Glomerular endothelial cell (primary cell): ENCODE data around the gene NLGN1. TPM values are rescaled to one million over a fixed set of nuclear protein-coding genes. Genes with fewer than 3 reads are reported as not detected.

Experiments used
- DNase-seq: peaks from one replicate; pipeline ENCODE4 v3.0.0-alpha.2; 2011; ENCODE audit warnings: low read depth, low spot score; ENCODE audit errors: extremely low read depth
- total RNA-seq: library from RNA; depleted of rRNA; stranded (reverse); fragments of >200 nt; gene quantifications from 2 replicates; pipeline ENCODE4 v1.2.3, GENCODE V29; 2015

The NLGN1 gene
- total RNA-seq, 1 donor from 2014 or later, result 3.0 TPM

DNA sequence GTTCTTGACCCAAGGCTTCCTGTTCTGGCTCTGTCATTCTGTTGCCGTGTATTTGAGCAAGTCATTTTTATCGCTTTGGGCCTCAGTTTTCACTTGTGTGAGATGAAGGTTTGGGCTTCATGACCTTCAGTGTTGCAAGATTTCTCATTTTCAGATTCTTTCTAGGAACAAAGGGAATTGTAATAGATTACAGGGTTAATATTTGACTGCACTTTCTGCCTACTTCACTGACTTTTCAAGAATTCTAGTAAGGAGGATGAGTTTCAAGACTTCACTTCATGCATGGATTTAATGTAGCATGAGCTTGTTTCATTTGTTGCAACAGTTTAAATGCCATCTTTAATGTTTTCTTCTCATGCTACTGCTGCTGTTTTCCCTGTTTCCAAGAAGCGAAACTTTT is 226.5 kb downstream of the NLGN1 start:
- no peak for DNase-seq

DNA sequence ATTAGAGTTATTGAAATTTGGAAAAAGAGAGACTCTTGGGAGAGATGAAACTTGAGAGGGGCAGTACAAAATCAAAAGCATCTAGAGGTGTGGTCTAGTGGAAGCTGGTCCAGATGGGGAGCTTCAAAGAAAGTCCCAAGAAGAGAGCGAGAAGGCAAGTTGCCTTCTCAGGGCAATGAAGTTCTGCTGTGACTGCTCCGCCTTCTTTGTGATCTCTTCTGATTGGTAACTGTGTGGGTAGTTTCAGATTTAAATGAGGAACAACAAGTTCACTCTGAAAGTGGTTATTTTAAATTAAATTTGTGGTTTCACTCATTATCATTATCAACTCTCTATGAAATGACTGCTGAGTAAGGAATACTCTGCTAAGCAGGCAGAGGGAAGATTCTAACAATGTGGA is 233.3 kb downstream of the NLGN1 start:
- no peak for DNase-seq

DNA sequence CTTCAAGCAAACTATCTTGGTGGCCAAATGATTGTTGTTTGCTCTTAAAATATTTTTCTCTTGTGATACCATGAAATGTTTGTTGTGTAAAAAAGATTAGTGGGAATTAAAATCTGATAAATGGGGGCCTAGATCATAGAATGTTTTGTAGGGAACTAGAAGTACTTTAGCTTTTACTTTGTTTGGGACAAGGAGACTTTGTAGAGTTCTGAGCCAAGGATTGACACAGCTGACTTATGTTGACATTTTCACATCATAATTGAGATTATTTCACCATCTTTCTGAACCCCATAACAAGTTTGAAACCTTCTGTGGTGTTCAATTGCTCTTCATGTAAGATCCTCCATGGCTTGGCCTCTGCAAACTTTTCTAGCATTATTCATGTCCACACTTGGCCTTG is 235.4 kb downstream of the NLGN1 start:
- no peak for DNase-seq

GRCh38 chr3:173635826-173636225 is 238.3 kb downstream of the NLGN1 start:
- DNase-seq, result no peak

DNA sequence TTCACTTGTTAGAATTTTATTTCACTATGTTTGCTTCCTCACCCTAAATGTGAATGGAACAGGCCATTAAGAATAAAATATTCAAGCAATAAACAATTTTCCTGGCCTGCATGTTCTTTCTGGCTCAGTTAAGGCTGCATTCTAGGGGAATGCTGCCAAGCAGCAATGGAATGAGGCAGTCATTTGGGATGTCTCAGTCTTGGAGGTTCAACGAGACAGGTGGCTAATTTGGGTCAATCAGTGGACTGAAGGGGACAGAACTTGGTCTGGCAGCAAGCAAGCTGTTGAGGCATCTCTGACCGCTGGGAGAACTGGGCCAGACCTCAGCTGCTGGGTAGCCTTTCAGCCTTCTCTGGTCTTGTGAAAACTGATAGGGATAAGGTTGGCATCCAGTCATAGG is 241.6 kb downstream of the NLGN1 start:
- no peak for DNase-seq

DNA sequence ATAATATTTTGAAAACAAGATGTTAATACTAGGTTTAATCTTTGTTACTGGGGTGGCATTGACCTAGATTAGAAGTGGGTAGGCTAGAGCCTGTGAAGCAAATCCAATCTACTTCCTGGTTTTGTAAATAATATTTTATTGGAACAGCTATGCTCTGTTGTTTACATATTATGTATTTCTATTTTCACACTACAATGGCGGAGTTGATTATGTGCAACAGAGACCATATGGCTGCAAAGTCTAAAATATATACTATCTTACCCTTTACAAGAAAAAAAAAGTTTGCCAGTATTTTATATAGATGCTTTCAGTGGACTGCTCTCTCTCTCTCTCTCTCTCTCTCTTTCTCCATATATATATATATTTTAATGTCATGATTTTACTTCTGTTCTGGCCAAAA is 244.2 kb downstream of the NLGN1 start:
- no peak for DNase-seq

GRCh38 chr3:173644086-173645082 is 246.8 kb downstream of the NLGN1 start:
- no peak for DNase-seq

DNA sequence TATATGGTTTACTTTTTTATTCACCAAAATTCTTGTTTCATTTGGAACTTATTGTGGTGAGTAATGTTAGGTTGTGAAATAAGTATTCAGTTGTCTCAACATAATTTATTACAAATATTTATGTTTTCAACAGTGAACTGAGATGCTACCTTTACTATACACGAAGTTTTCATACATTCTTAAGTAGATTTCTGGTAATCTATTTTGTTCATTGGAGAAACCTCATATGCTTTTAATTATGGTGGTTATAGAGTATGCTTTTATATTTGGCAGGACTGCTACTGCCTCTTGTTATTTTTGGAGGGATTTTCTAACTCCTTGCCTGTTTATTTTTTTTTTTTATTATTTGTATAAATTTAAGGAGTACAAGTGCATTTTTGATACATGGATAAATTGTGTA is 253.1 kb downstream of the NLGN1 start:
- no peak for DNase-seq

- DNase-seq, result no peak
Observed at GRCh38 chr3:173652093-173652492, 254.5 kb downstream of the NLGN1 start.

DNA sequence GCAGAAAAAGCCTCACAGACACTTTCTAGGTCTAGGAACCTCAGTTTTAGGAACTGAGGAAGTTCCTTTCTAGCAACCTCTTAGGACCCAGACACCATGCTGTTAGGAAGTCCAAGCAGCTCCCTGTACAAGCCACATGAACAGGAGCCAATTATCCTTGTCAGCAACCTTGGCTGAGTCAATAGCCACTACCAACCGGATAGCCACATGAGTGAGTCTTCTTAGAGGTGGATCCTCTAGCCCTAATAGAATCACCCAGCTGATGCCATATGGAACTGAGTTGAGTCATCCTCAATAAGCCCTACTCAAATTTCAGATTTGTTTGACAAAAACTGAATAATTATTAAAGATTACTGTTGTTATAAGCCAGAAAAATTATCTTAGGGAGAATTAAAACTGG is 256.2 kb downstream of the NLGN1 start:
- no peak for DNase-seq

GRCh38 chr3:173659972-173660371 is 262.4 kb downstream of the NLGN1 start:
- DNase-seq, result no peak

DNA sequence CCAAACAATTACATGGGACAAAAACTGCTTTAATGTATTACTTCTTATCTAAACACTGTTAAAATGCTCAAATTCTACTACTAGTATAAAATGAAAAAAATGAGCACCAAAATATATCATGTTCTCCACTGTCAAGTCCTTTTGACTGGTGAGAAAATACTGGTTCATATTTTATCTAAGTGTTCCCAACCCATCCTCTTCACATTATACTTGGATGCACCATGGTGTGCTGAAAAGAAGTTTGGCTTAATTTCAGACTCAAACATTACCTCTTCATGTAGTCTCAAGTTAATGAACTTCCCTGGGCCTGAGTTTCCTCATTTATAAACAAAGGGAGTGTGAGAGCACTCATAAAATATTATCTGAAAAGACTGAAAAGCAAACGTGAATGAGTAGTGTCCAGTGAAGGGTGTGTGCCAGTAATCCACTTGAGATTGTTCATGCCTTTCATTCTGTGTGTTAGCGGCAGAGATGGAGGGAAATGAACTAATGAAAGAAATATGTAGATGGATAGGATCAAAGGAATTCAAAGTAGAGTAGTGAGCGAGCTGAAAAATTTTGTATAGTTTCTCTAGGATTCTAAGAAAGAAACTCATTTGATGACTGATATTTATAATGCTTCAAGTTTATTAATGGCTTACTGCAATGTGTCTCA is 263.2 kb downstream of the NLGN1 start:
- no peak for DNase-seq

DNA sequence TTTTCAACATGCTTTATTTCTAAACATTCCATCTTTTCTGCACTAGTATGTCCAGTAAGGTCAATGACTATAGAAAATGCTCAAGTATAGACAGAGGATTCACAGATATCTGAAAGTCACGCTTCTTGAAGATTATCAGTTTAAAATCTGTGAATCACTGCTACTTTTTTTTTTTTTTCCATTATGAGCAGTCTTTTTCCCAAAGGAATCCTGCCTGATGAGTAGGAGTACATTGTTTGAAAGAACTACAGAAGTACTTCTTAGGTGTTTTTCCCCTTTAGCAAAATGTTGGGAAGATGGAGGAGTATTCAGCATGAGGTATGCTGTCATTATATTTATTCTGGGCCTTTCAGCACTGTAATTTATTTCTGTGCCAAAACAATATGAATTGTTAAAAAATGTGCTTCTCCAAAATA is 266.2 kb downstream of the NLGN1 start:
- DNase-seq, result no peak

GRCh38 chr3:173676094-173676493 is 278.6 kb downstream of the NLGN1 start:
- DNase-seq, result no peak

GRCh38 chr3:173681188-173681678 is 283.7 kb downstream of the NLGN1 start:
- DNase-seq, result no peak

DNA sequence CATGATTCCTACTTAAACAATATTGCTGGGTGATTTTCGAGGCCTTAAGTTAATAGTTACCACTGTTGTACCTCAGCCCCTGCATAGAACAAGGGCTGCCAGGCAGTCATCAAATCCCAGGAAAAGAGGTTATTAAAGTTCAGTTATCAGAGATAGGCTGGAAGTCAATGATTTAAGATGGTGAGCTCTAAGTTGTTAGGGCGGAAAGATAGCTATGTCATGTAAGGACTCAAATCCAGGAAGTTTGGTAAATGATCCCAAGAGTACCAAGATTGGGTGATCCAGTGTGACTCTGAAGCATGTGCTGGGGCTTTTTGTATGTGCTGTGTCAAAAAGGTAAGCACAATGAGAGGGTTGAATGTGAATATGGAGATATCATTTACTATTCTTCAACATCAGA is 287.9 kb downstream of the NLGN1 start:
- DNase-seq, result no peak

GRCh38 chr3:173688216-173688842 is 290.8 kb downstream of the NLGN1 start:
- DNase-seq, result no peak

DNA sequence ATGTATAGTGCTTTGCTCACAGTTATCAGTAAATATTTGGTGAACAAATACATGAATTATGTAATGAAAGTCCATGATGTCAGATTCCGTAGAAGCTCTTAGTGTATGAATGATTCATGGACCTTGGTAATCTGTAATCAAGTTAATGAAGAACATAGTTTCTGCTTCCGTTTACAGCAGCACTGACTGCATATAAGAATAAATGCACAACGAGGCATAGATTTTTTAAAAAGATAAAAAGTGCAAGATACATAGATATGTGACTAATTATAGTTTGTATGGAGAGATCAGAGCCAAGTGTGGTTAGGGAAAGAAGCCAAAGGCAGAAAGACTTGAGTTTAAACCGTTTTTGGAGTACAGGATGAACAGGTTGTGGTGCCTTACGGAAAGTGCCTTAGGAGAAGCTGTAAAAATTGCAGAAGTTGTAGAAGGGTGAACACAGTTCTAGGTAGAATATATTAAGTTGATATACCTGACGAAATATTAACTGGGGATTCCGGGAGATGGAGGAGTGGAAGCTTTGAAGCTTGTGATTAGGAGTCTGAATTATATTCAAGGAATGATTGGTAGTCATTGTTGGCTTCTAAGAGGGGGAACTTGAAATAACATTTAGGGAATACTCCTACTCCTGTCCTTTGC is 293.1 kb downstream of the NLGN1 start:
- no peak for DNase-seq

- no peak for DNase-seq
Observed at GRCh38 chr3:173699353-173699752, 301.8 kb downstream of the NLGN1 start.

- DNase-seq, result no peak
Observed at GRCh38 chr3:173700336-173700735, 302.8 kb downstream of the NLGN1 start.

GRCh38 chr3:173702561-173702960 is 305.0 kb downstream of the NLGN1 start:
- no peak for DNase-seq
